GM19240 (cell line): ENCODE measurements around the gene FARP1.

ENCODE experiments used
- DNase-seq: peaks from one replicate; pipeline ENCODE4 v3.0.0; 2011; ENCODE audit warnings: low spot score; ENCODE audit not compliant: insufficient read length

The FARP1 gene

GRCh38 chr13:98173431-98174152, 30.7 kb downstream of the FARP1 start:
- no peak for DNase-seq

- no peak for DNase-seq
These were observed 31.4 kb downstream of the FARP1 start for GRCh38 chr13:98174307-98174706.

- no peak for DNase-seq
These were observed 32.1 kb downstream of the FARP1 start for GRCh38 chr13:98175043-98175442.

GRCh38 chr13:98175823-98176222, 32.9 kb downstream of the FARP1 start:
- DNase-seq = no peak

GRCh38 chr13:98176777-98177608, 34.1 kb downstream of the FARP1 start, which contains the start of gene RNF113B:
RNF113B (minus strand) TSS chr13:98177269; CDS start chr13:98177236, 33 bp downstream.
- DNase-seq = no peak

- DNase-seq = no peak
These were observed 37.2 kb downstream of the FARP1 start for GRCh38 chr13:98180092-98180491.

GRCh38 chr13:98181111-98181815, 38.4 kb downstream of the FARP1 start:
- DNase-seq = no peak

GRCh38 chr13:98182153-98182552, 39.3 kb downstream of the FARP1 start:
- no peak for DNase-seq

- DNase-seq = no peak
These were observed 39.7 kb downstream of the FARP1 start for GRCh38 chr13:98182589-98182988.

GRCh38 chr13:98184792-98185191, 41.9 kb downstream of the FARP1 start:
- no peak for DNase-seq

GRCh38 chr13:98187155-98187964, 44.5 kb downstream of the FARP1 start:
- DNase-seq = no peak

GRCh38 chr13:98187965-98188261, 45.0 kb downstream of the FARP1 start:
- no peak for DNase-seq

- no peak for DNase-seq
These were observed 45.8 kb downstream of the FARP1 start for GRCh38 chr13:98188544-98189166.

- no peak for DNase-seq
These were observed 47.1 kb downstream of the FARP1 start for GRCh38 chr13:98189841-98190505.

- DNase-seq = no peak
These were observed 48.1 kb downstream of the FARP1 start for GRCh38 chr13:98190889-98191444.

- no peak for DNase-seq
These were observed 49.1 kb downstream of the FARP1 start for GRCh38 chr13:98192008-98192407.

- DNase-seq = no peak
These were observed 52.3 kb downstream of the FARP1 start for GRCh38 chr13:98195054-98195791.

- DNase-seq = no peak
These were observed 55.8 kb downstream of the FARP1 start for GRCh38 chr13:98198683-98199082.

- no peak for DNase-seq
These were observed 56.6 kb downstream of the FARP1 start for GRCh38 chr13:98199480-98199879.
